A204.1 (cell line): ENCODE data around the gene HS6ST1.
"Not testable (repeated sequence)": the region's sequence is repeated elsewhere in the genome, so short reads cannot be mapped to it uniquely, and the experiment has no call there.

ENCODE experiments used
- FAIRE-seq: peaks from 2 replicates; lab custom pipeline; 2012; peaks lifted over from hg19 to GRCh38; lab: Jason Lieb, UNC

HS6ST1 gene

GRCh38 chr2:128267197-128267596 is 51.5 kb downstream of the HS6ST1 start:
- FAIRE-seq, result not testable (repeated sequence)

GRCh38 chr2:128266463-128266862 is 52.2 kb downstream of the HS6ST1 start:
- not testable (repeated sequence) for FAIRE-seq

GRCh38 chr2:128265608-128265993 is 53.1 kb downstream of the HS6ST1 start:
- FAIRE-seq, result not testable (repeated sequence)

- FAIRE-seq, result no peak
Measured at GRCh38 chr2:128264881-128265607, 53.6 kb downstream of the HS6ST1 start.

- FAIRE-seq, result no peak
Measured at GRCh38 chr2:128263902-128264331, 54.8 kb downstream of the HS6ST1 start.

GRCh38 chr2:128262315-128263253 is 56.1 kb downstream of the HS6ST1 start:
- FAIRE-seq, result no peak

GRCh38 chr2:128261245-128262128 is 57.2 kb downstream of the HS6ST1 start:
- no peak for FAIRE-seq

GRCh38 chr2:128260239-128261138 is 58.2 kb downstream of the HS6ST1 start:
- no peak for FAIRE-seq

GRCh38 chr2:128259585-128259984 is 59.1 kb downstream of the HS6ST1 start:
- FAIRE-seq, result no peak

GRCh38 chr2:128258218-128258617 is 60.5 kb downstream of the HS6ST1 start:
- no peak for FAIRE-seq

- no peak for FAIRE-seq
Measured at GRCh38 chr2:128252501-128252900, 66.2 kb downstream of the HS6ST1 start.

- not testable (repeated sequence) for FAIRE-seq
Measured at GRCh38 chr2:128252086-128252485, 66.6 kb downstream of the HS6ST1 start.

- FAIRE-seq, result no peak
Measured at GRCh38 chr2:128250229-128251025, 68.2 kb downstream of the HS6ST1 start.

- no peak for FAIRE-seq
Measured at GRCh38 chr2:128249555-128249954, 69.1 kb downstream of the HS6ST1 start.

- FAIRE-seq, result no peak
Measured at GRCh38 chr2:128245813-128246212, 72.9 kb downstream of the HS6ST1 start.

GRCh38 chr2:128241896-128242295 is 76.8 kb downstream of the HS6ST1 start:
- FAIRE-seq, result no peak

GRCh38 chr2:128237911-128238697 is 80.6 kb downstream of the HS6ST1 start:
- FAIRE-seq, result no peak

- no peak for FAIRE-seq
Measured at GRCh38 chr2:128237081-128237534, 81.6 kb downstream of the HS6ST1 start.

- FAIRE-seq, result no peak
Measured at GRCh38 chr2:128236491-128237035, 82.1 kb downstream of the HS6ST1 start.
